GM12878 (cell line): ENCODE results near the gene OS9. TPM values are rescaled to one million over a fixed set of nuclear protein-coding genes. Genes with fewer than 3 reads are reported as not detected.

Source experiments
- BHLHE40 ChIP-seq, 2 experiments: fragments of 450-650 bp in 1 of 2; IDR thresholded peaks; 2 replicates each; pipeline ENCODE4 v1.6.1; 2011 to 2017; ENCODE audit warnings: low read depth in 2 of 2, borderline replicate concordance in 1 of 2, improper control_type of control experiment in 1 of 2, low read length in 1 of 2, mild to moderate bottlenecking in 1 of 2
- CBFB ChIP-seq: IDR thresholded peaks from 2 replicates; pipeline ENCODE4 v1.6.1; 2016; ENCODE audit warnings: antibody characterized with exemption, low read depth
- CEBPB ChIP-seq, 2 experiments: fragments of 150-350 bp in 1 of 2; IDR thresholded peaks; 2 replicates each; pipeline ENCODE4 v1.6.1; 2012 to 2014; ENCODE audit warnings: low read depth in 2 of 2, low read length in 2 of 2, borderline replicate concordance in 1 of 2, inconsistent platforms in 1 of 2
- CEBPZ ChIP-seq: fragments of 150-350 bp; IDR thresholded peaks from 2 replicates; pipeline ENCODE4 v1.6.1; 2016; ENCODE audit warnings: low read depth, low read length
- EED ChIP-seq: sonication (generic); IDR thresholded peaks from 2 replicates; pipeline ENCODE4 v1.6.1; 2016; ENCODE audit warnings: antibody characterized with exemption, low read depth
- EGR1 ChIP-seq, 2 experiments: IDR thresholded peaks; 1 replicate in 1 of 2; 2 replicates in 1 of 2; pipeline ENCODE4 v1.6.1; 2011 to 2012; ENCODE audit warnings: low read depth in 2 of 2, low read length in 2 of 2, borderline replicate concordance in 1 of 2, mild to moderate bottlenecking in 1 of 2, moderate library complexity in 1 of 2
- EP300 ChIP-seq, 2 experiments: fragments of 150-350 bp in 1 of 2; IDR thresholded peaks; 2 replicates each; pipeline ENCODE4 v1.6.1; 2011 to 2012; ENCODE audit warnings: low read depth in 2 of 2, low read length in 2 of 2, borderline replicate concordance in 1 of 2, improper control_type of control experiment in 1 of 2, inconsistent platforms in 1 of 2; ENCODE audit not compliant: control insufficient read depth in 1 of 2
- HDGF ChIP-seq: fragments of 450-650 bp; IDR thresholded peaks from 2 replicates; pipeline ENCODE4 v1.6.1; 2016; ENCODE audit warnings: antibody characterized with exemption
- IKZF1 ChIP-seq: fragments of 450-650 bp; conservative IDR thresholded peaks from 2 replicates; pipeline ENCODE4 v1.6.1; 2017; ENCODE audit warnings: antibody characterized with exemption, mild to moderate bottlenecking
- LARP7 ChIP-seq: fragments of 450-650 bp; IDR thresholded peaks from 2 replicates; pipeline ENCODE4 v1.6.1; 2017; ENCODE audit warnings: mild to moderate bottlenecking
- NFYB ChIP-seq: IDR thresholded peaks from 2 replicates; pipeline ENCODE4 v1.6.1; 2011; ENCODE audit warnings: low read depth, mild to moderate bottlenecking, low read length, improper control_type of control experiment, moderate library complexity; ENCODE audit not compliant: insufficient read depth
- POLR2AphosphoS2 ChIP-seq: IDR thresholded peaks from 2 replicates; pipeline ENCODE4 v1.6.1; 2011; ENCODE audit warnings: low read depth, mild to moderate bottlenecking, low read length, improper control_type of control experiment, moderate library complexity
- RCOR1 ChIP-seq: conservative IDR thresholded peaks from 2 replicates; pipeline ENCODE4 v1.6.1; 2012; ENCODE audit warnings: low read depth, low read length, improper control_type of control experiment
- SMAD1 ChIP-seq: fragments of 450-650 bp; IDR thresholded peaks from 2 replicates; pipeline ENCODE4 v1.6.1; 2018; ENCODE audit warnings: mild to moderate bottlenecking, low read depth; ENCODE audit not compliant: partially characterized antibody
- SRF ChIP-seq, 2 experiments: IDR thresholded peaks; 2 replicates each; pipeline ENCODE4 v1.6.1; 2011; ENCODE audit warnings: low read depth in 2 of 2, low read length in 2 of 2, mild to moderate bottlenecking in 1 of 2, moderate library complexity in 1 of 2
- TAF1 ChIP-seq: IDR thresholded peaks from 2 replicates; pipeline ENCODE4 v1.6.1; 2011; ENCODE audit warnings: mild to moderate bottlenecking, low read depth, low read length, borderline replicate concordance
- ZNF217 ChIP-seq: fragments of 450-650 bp; IDR thresholded peaks from 2 replicates; pipeline ENCODE4 v1.6.1; 2017; ENCODE audit warnings: antibody characterized with exemption, mild to moderate bottlenecking
- ZNF622 ChIP-seq: fragments of 450-650 bp; IDR thresholded peaks from 2 replicates; pipeline ENCODE4 v1.6.1; 2017; ENCODE audit warnings: mild to moderate bottlenecking, inconsistent platforms
- polyA plus RNA-seq, 11 experiments: library from polyadenylated mRNA; depleted of rRNA in 4 of 11; unstranded in 6 of 11; stranded (reverse) in 5 of 11; fragments of >200 nt; fragmentation: Nextera tagmentation in 4 of 11; fragmentation: Illumina TruSeq in 1 of 11; extraction: Ambion mirVana in 4 of 11; extraction: Trizol in 1 of 11; gene quantifications; 1 replicate in 1 of 11; 2 replicates in 10 of 11; pipeline versions ENCODE4 v1.2.1 to v1.2.3, GENCODE V29; 2011 to 2016; ENCODE audit warnings: inconsistent platforms in 2 of 11, missing spikeins in 2 of 11, low read depth in 1 of 11
- total RNA-seq, 4 experiments: library from RNA; depleted of rRNA in 3 of 4; stranded (reverse); fragments of >200 nt in 3 of 4; fragmentation: Illumina TruSeq in 1 of 4; extraction: Trizol in 1 of 4; gene quantifications; 2 replicates each; pipeline versions ENCODE4 v1.2.1 to v1.2.3, GENCODE V29; 2013 to 2021
- TF ChIP-seq, protein P1 (sequence below): fragments of 450-650 bp; formaldehyde crosslinking; IDR thresholded peaks from 2 replicates; pipeline ENCODE4 v1.4.0; 2020; ENCODE audit warnings: mild to moderate bottlenecking, moderate library complexity
- TF ChIP-seq, protein P2 (sequence below): fragments of 450-650 bp; IDR thresholded peaks from 2 replicates; pipeline ENCODE4 v1.6.1; 2017; ENCODE audit warnings: mild to moderate bottlenecking, low read depth, inconsistent platforms; ENCODE audit not compliant: poor library complexity, severe bottlenecking

Gene OS9
- total and polyA plus RNA-seq, 10 of the 15 experiments (the other 5 are each of a cell fraction or from before 2014, with no cell fraction given), result 5.2 to 106 (median 79.1) TPM

GRCh38 chr12:57693659-57694458 is at the start of gene OS9 (continued):
- TF ChIP-seq CEBPZ (peak; percentile 70), TAF1 (peak; percentile 85), CEBPB (IDR thresholded peaks at IDR 0.05; ENCODE audit: borderline replicate concordance in 1 of 2, low read depth in 2 of 2, low read length in 2 of 2) (no peak), SMAD1 (peak; percentile 72), BHLHE40 (IDR thresholded peaks at IDR 0.05; ENCODE audit: borderline replicate concordance in 1 of 2, low read depth in 2 of 2, low read length in 1 of 2) (peak; percentile 24 to 41; a peak in 3 of 4 replicates), EED (no peak), SRF (IDR thresholded peaks at IDR 0.05; ENCODE audit: low read depth in 2 of 2, low read length in 2 of 2) (no peak), POLR2AphosphoS2 (peak; percentile 93), LARP7 (no peak), HDGF (peak; percentile 71; the same call in 1 of the 2 replicates), CBFB (0 out of 2 replicates have a peak, but pooled peaks have one; percentile 51), ZNF622 (no peak), NFYB (peak; percentile 92), ZNF217 (no peak), EGR1 (IDR thresholded peaks at IDR 0.05; ENCODE audit: borderline replicate concordance in 1 of 2, low read depth in 2 of 2, low read length in 2 of 2) (peak in 1 of 2 experiments; percentile 39; a peak in 1 of 3 replicates), RCOR1 (peak; percentile 62; the same call in 1 of the 2 replicates), IKZF1 (peak; percentile 61), EP300 (IDR thresholded peaks at IDR 0.05; ENCODE audit: borderline replicate concordance in 1 of 2, control insufficient read depth in 1 of 2, low read depth in 2 of 2, low read length in 2 of 2) (no peak)
- TF ChIP-seq, protein P1, sequence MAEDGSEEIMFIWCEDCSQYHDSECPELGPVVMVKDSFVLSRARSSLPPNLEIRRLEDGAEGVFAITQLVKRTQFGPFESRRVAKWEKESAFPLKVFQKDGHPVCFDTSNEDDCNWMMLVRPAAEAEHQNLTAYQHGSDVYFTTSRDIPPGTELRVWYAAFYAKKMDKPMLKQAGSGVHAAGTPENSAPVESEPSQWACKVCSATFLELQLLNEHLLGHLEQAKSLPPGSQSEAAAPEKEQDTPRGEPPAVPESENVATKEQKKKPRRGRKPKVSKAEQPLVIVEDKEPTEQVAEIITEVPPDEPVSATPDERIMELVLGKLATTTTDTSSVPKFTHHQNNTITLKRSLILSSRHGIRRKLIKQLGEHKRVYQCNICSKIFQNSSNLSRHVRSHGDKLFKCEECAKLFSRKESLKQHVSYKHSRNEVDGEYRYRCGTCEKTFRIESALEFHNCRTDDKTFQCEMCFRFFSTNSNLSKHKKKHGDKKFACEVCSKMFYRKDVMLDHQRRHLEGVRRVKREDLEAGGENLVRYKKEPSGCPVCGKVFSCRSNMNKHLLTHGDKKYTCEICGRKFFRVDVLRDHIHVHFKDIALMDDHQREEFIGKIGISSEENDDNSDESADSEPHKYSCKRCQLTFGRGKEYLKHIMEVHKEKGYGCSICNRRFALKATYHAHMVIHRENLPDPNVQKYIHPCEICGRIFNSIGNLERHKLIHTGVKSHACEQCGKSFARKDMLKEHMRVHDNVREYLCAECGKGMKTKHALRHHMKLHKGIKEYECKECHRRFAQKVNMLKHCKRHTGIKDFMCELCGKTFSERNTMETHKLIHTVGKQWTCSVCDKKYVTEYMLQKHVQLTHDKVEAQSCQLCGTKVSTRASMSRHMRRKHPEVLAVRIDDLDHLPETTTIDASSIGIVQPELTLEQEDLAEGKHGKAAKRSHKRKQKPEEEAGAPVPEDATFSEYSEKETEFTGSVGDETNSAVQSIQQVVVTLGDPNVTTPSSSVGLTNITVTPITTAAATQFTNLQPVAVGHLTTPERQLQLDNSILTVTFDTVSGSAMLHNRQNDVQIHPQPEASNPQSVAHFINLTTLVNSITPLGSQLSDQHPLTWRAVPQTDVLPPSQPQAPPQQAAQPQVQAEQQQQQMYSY, result no peak
- TF ChIP-seq, protein P2, sequence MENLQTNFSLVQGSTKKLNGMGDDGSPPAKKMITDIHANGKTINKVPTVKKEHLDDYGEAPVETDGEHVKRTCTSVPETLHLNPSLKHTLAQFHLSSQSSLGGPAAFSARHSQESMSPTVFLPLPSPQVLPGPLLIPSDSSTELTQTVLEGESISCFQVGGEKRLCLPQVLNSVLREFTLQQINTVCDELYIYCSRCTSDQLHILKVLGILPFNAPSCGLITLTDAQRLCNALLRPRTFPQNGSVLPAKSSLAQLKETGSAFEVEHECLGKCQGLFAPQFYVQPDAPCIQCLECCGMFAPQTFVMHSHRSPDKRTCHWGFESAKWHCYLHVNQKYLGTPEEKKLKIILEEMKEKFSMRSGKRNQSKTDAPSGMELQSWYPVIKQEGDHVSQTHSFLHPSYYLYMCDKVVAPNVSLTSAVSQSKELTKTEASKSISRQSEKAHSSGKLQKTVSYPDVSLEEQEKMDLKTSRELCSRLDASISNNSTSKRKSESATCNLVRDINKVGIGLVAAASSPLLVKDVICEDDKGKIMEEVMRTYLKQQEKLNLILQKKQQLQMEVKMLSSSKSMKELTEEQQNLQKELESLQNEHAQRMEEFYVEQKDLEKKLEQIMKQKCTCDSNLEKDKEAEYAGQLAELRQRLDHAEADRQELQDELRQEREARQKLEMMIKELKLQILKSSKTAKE, result peak; percentile 41
